GM19452 (cell line): Measurements from ENCODE around the gene CCDC171.

Experiments
- ATAC-seq: cut with Tn5 transposase; IDR thresholded peaks from one replicate; pipeline ENCODE4 v1.9.1; 2021; ENCODE audit not compliant: unreplicated experiment

CCDC171 gene

GRCh38 chr9:15975101-15975778, 422.4 kb downstream of the CCDC171 start:
- no peak for ATAC-seq

- ATAC-seq = no peak
Observed at GRCh38 chr9:15977438-15977837, 424.6 kb downstream of the CCDC171 start.

GRCh38 chr9:15982182-15982581, 429.3 kb downstream of the CCDC171 start:
- no peak for ATAC-seq

GRCh38 chr9:15999422-16000339, 446.8 kb downstream of the CCDC171 start:
- ATAC-seq = no peak

- ATAC-seq = no peak
Observed at GRCh38 chr9:16000811-16001210, 448.0 kb downstream of the CCDC171 start.

GRCh38 chr9:16001856-16002255, 449.0 kb downstream of the CCDC171 start:
- ATAC-seq = no peak

GRCh38 chr9:16002816-16003215, 450.0 kb downstream of the CCDC171 start:
- no peak for ATAC-seq

GRCh38 chr9:16003785-16004184, 450.9 kb downstream of the CCDC171 start:
- ATAC-seq = no peak

GRCh38 chr9:16004613-16005012, 451.8 kb downstream of the CCDC171 start:
- no peak for ATAC-seq

GRCh38 chr9:16010221-16010620, 457.4 kb downstream of the CCDC171 start:
- ATAC-seq = no peak

GRCh38 chr9:16012621-16013020, 459.8 kb downstream of the CCDC171 start:
- ATAC-seq = no peak

- no peak for ATAC-seq
Observed at GRCh38 chr9:16013366-16013765, 460.5 kb downstream of the CCDC171 start.

- no peak for ATAC-seq
Observed at GRCh38 chr9:16013826-16014225, 461.0 kb downstream of the CCDC171 start.

- no peak for ATAC-seq
Observed at GRCh38 chr9:16022228-16022627, 469.4 kb downstream of the CCDC171 start.

- no peak for ATAC-seq
Observed at GRCh38 chr9:16023446-16023845, 470.6 kb downstream of the CCDC171 start.
